Measurements from ENCODE around the gene UBR1. TPM values are rescaled to one million over a fixed set of nuclear protein-coding genes. Genes with fewer than 3 reads are reported as not detected.

Gene UBR1
- polyA plus RNA-seq, 1 donor (not counting 4 experiments of a cell fraction or from before 2014, with no cell fraction given): 17.4 TPM

GRCh38 chr15:43102187-43102586 is 3.7 kb downstream of the UBR1 start:
- no peak for TF ChIP-seq CTCF (optimal IDR thresholded peaks at IDR 0.05 in 1 of 3, IDR thresholded peaks at IDR 0.05 in 1 of 3, conservative IDR thresholded peaks at IDR 0.05 in 1 of 3; ENCODE audit: extremely low read depth in 1 of 3, insufficient read depth in 2 of 3, low read length in 3 of 3)
- no peak for TF ChIP-seq EZH2 (IDR thresholded peaks at IDR 0.05; ENCODE audit: low read length)
- no peak overlapping the region for H3K9ac ChIP-seq (ENCODE audit: control insufficient read depth, extremely low read depth, insufficient read depth, low read length)
- H3K4me3 ChIP-seq (ENCODE audit: control insufficient read depth in 2 of 3, extremely low read depth in 1 of 3, insufficient read depth in 2 of 3, low read depth in 1 of 3, low read length in 3 of 3): no peak overlapping the region
- FAIRE-seq (no peak), DNase-seq (ENCODE audit: low read depth, low spot score) (no peak)
- H3K36me3 ChIP-seq (ENCODE audit: control insufficient read depth in 2 of 2, extremely low read depth in 1 of 2, insufficient read depth in 2 of 2, low read length in 2 of 2): peaks cover 3 to 14% of the 10 kb centered on the region in 2 experiments
- no peaks in the 10 kb centered on the region for H3K27me3 ChIP-seq (ENCODE audit: control insufficient read depth, extremely low read depth, insufficient read depth, low read length)
- no peak overlapping the region for H3K4me2 ChIP-seq (ENCODE audit: control insufficient read depth, extremely low read depth, insufficient read depth, low read depth, low read length)
- dilution Hi-C loops (cut with MboI; ENCODE audit: extremely low pct_ligation_motif_present, low sequenced_read_pairs): no loop called here
- no peaks in the 10 kb centered on the region for H4K20me1 ChIP-seq (ENCODE audit: control insufficient read depth, extremely low read depth, insufficient read depth, low read length)
- H3K27ac ChIP-seq (ENCODE audit: control insufficient read depth, insufficient read depth, low read length): no peak overlapping the region
- no peak overlapping the region for H2AFZ ChIP-seq (ENCODE audit: control insufficient read depth, low read length)
- H3K4me1 ChIP-seq (ENCODE audit: control insufficient read depth, extremely low read depth, insufficient read depth, low read length): peaks cover 33% of the 10 kb centered on the region
- H3K9me1 ChIP-seq (ENCODE audit: control insufficient read depth, extremely low read depth, insufficient read depth, low read length): no peaks in the 10 kb centered on the region
- no peaks in the 10 kb centered on the region for H3K9me3 ChIP-seq (ENCODE audit: control insufficient read depth, low read depth, low read length)
- peaks cover 70% of the 10 kb centered on the region for H3K79me2 ChIP-seq (ENCODE audit: control insufficient read depth, insufficient read depth, low read length)

- Histone ChIP-seq H3K79me2 (ENCODE audit: control insufficient read depth, insufficient read depth, low read length) (peaks cover 80% of the 10 kb centered on the region), H3K36me3 (ENCODE audit: control insufficient read depth in 2 of 2, extremely low read depth in 1 of 2, insufficient read depth in 2 of 2, low read length in 2 of 2) (peaks cover 3 to 14% of the 10 kb centered on the region in 2 experiments), H3K27me3 (ENCODE audit: control insufficient read depth, extremely low read depth, insufficient read depth, low read length) (no peaks in the 10 kb centered on the region), H3K4me1 (ENCODE audit: control insufficient read depth, extremely low read depth, insufficient read depth, low read length) (peaks cover 39% of the 10 kb centered on the region), H2AFZ (ENCODE audit: control insufficient read depth, low read length) (no peak overlapping the region), H3K9ac (ENCODE audit: control insufficient read depth, extremely low read depth, insufficient read depth, low read length) (no peak overlapping the region), H4K20me1 (ENCODE audit: control insufficient read depth, extremely low read depth, insufficient read depth, low read length) (no peaks in the 10 kb centered on the region), H3K9me1 (ENCODE audit: control insufficient read depth, extremely low read depth, insufficient read depth, low read length) (no peaks in the 10 kb centered on the region), H3K4me2 (ENCODE audit: control insufficient read depth, extremely low read depth, insufficient read depth, low read depth, low read length) (peak overlapping the region; percentile 39), H3K27ac (ENCODE audit: control insufficient read depth, insufficient read depth, low read length) (peak overlapping the region; percentile 72), H3K9me3 (ENCODE audit: control insufficient read depth, low read depth, low read length) (no peaks in the 10 kb centered on the region), H3K4me3 (ENCODE audit: control insufficient read depth in 2 of 3, extremely low read depth in 1 of 3, insufficient read depth in 2 of 3, low read depth in 1 of 3, low read length in 3 of 3) (peak overlapping the region in 1 of 3 experiments; percentile 15)
- TF ChIP-seq CTCF (optimal IDR thresholded peaks at IDR 0.05 in 1 of 3, IDR thresholded peaks at IDR 0.05 in 1 of 3, conservative IDR thresholded peaks at IDR 0.05 in 1 of 3; ENCODE audit: extremely low read depth in 1 of 3, insufficient read depth in 2 of 3, low read length in 3 of 3): no peak
- no peak for TF ChIP-seq EZH2 (IDR thresholded peaks at IDR 0.05; ENCODE audit: low read length)
- peak; percentile 86 for FAIRE-seq
- DNase-seq (ENCODE audit: low read depth, low spot score): no peak
- dilution Hi-C loops (cut with MboI; ENCODE audit: extremely low pct_ligation_motif_present, low sequenced_read_pairs): no loop called here
These were observed 4.9 kb downstream of the UBR1 start for GRCh38 chr15:43100971-43101370.

Measured in keratinocyte (primary cell).